GM18858 (cell line): ENCODE measurements around the gene MOB2.
"Not testable (repeated sequence)": the region's sequence is repeated elsewhere in the genome, so short reads cannot be mapped to it uniquely, and the experiment has no call there.

Experiments used
- ATAC-seq: cut with Tn5 transposase; IDR thresholded peaks from one replicate; pipeline ENCODE4 v1.9.1; 2021; ENCODE audit not compliant: unreplicated experiment

The MOB2 gene

GRCh38 chr11:1445741-1446445, 40.7 kb downstream of the MOB2 start:
- ATAC-seq: no peak

- ATAC-seq: no peak
Observed at GRCh38 chr11:1444823-1445422, 41.7 kb downstream of the MOB2 start.

DNA sequence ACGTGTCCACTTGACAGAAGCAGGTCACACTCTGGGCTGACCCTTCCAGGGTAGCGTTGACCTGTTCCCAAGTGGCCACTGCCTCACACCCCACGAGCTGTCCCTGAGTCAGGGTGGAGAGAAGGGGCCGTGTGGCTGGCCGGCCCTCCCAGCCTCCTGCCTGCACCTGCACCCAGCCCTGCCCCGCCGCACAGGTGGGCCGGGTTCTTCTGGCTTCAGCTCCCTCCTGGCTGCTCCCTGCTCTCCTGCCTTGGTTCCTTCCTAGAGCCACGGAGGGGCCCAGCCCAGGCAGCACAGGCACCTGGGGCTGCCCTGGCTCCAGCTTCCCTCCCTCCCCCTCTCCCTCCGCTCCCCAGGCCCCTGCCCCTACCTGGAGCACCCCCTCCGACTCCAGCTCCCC, 42.3 kb downstream of the MOB2 start:
- no peak for ATAC-seq

- ATAC-seq: no peak
Observed at GRCh38 chr11:1443737-1444136, 42.8 kb downstream of the MOB2 start.

- no peak for ATAC-seq
Observed at GRCh38 chr11:1442807-1443366, 43.7 kb downstream of the MOB2 start.

- ATAC-seq: no peak
Observed at GRCh38 chr11:1442163-1442562, 44.4 kb downstream of the MOB2 start.

GRCh38 chr11:1440496-1440895, 46.1 kb downstream of the MOB2 start:
- ATAC-seq: no peak

DNA sequence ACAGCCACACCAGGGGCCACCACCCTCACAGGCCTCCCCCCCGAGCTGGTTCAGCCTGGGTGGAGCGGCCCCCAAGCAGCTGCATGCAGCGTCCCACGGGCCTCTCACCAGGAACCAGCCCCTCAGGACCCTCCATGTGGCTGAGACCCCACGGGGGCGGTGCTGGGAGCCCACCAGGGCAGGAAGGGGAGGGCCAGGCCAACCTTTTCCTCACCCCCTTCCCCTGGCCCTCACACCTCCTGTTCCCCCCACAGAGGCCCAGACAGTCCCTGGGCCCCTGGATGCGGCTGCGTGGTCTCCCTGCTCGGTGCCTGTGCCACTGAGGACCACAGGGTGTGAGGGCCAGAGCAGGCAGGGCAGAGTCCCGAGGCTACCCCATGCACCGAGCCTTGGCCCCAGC, 46.5 kb downstream of the MOB2 start:
- ATAC-seq: no peak

DNA sequence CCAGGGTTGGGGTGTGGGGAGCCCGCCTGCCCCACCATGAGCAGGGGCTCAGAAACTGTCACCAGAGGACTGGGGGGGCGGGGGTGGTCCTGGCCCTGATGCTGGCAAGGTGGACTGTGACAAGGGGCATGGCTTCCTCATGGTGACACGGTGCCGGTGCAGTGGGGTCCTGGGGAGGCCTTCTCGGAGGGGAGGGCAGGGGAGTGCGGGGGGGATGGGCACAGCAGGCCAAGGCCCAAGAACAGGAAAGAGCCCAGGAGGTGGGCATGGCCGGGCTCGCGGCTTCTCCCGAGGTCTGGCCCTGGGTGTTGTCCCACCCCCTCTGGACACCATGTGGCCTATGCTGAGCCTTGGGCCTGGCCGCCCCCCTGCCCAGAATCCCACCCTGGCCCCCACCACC, 47.2 kb downstream of the MOB2 start:
- ATAC-seq: no peak

DNA sequence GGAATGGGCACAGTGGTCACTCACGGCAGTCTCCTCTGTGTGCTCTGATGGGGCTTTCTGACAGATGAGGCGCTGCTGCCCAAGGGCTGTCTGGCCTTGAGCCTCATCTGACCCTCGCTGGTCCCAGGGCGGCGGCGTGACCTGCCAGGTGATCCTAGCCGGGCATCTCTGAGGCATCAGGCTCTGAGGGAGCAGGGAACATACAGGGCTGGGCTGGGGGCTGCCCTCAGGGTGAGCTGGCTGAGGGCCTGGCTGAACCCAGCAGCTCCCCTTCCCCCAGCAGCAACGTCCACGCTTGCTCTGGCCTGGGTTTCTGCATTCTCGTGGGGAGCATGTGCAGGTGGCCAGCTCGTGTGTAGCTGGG, 47.6 kb downstream of the MOB2 start:
- no peak for ATAC-seq

- no peak for ATAC-seq
Observed at GRCh38 chr11:1438261-1438966, 48.2 kb downstream of the MOB2 start.

- no peak for ATAC-seq
Observed at GRCh38 chr11:1437500-1437899, 49.1 kb downstream of the MOB2 start.

DNA sequence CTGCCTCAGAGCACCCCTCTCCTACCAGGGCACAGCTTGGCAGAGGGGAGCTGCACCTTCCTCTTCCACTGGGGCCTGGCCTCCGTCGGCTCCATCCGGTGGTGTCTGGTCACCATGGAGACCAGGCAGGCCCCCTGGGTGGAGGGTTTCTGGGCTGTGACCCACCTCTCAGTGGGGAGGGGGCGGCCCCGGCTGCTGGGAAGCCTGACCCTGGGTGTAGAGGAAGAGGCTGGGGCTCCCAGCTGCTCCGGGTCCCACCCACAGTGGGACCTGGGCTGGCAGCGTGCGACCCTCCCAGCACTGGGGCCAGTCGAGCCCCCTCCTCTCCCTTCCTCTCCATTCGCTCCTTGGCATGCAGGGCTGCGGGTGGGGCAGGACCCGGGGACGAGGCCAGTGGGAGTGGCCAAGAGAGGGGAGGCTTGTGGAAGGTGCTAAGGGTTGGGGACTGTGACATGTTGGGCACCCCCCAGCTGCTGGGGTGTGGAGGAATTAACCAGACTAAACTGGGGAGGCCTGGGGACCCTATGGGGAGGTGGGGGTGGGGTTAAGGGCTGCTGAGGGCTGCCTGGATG, 50.0 kb downstream of the MOB2 start:
- no peak for ATAC-seq

DNA sequence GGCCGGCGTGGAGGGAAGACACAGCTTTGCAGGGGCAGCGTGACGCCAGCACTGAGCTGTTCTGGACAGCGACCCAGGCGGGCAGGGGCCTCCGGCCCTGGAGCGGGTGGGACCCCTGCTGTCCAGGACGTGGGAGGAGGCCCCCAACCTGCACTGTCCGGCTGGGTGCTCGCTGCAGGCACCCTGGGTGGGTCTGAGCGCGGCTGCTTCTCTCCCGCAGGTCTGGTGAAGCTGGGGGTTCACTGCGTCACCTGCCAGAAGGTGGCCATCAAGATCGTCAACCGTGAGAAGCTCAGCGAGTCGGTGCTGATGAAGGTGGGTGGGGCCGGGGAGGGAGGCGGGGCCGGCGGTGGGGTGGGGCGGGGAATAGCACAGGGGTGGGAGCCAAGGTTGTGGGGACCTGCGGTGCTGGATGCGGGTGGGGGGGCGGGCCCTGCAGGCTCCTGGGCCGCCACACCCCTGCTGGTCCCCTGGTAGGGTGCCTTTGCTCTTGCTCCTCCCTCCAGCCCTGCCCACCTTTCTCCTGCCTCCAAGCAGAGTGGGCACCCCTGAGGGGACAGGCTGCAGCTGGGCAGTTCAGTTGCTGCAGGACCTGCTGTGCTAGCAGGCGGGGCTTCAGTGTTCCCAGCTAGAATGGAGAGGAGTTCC, 50.6 kb downstream of the MOB2 start:
- ATAC-seq: no peak

DNA sequence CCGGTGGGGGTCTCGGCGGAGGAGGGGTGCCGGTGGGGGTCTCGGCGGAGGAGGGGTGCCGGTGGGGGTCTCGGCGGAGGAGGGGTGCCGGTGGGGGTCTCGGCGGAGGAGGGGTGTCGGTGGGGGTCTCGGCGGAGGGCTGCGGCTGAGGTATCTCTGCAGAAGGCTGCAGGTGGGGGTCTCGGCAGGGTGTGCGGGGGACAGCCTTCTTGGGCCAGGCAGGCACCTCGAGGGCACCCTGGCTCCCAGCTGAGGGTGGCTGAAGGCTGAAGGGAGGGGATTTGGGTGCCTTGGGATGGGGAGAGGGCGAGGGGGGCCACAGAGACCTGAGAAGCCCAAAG, 51.1 kb downstream of the MOB2 start:
- not testable (repeated sequence) for ATAC-seq

DNA sequence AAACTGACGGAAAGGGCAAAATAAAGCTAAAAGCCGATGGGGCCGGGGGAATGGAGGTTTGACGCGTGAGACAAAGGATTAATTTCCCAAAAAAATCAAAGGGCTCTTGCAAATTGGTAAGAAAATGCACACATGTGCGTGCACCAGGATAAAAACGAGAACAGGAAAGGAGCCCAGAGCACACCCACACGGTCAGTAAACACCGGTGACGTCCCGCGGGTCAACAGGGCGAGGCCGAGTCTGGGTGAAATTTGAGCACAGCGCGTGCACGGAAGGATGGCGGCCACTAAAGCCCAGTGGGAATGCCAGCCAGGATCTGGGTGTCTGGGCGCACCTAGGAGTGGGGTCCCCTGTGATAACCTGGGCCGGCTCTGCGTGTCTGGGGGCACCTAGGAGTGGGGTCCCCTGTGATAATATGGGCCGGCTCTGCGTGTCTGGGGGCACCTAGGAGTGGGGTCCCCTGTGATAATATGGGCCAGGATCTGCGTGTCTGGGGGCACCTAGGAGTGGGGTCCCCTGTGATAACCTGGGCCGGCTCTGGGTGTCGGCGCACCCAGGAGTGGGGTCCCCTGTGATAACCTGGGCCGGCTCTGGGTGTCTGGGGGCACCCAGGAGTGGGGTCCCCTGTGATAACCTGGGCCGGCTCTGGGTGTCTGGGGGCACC, 52.5 kb downstream of the MOB2 start:
- no peak for ATAC-seq

DNA sequence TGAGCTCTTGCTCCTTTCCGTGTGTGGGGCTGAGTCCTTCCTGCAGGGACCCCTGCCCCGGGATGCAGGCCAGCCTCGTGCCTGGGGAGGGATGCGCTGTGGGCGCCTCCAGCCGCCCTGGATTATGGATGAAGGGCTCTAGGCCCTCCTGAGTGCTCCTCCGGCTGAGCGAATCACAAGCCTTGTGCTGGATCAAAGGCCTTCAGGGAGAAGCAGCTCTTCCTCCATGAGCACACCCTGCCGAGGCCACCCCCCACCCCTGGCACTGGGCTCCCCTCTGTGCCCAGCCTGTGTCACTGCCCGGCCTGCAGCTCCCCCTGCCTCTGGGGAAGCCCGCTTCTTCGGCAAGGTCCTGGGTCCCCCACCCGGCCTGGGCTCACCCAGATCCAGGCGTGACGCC, 53.0 kb downstream of the MOB2 start:
- ATAC-seq: no peak

DNA sequence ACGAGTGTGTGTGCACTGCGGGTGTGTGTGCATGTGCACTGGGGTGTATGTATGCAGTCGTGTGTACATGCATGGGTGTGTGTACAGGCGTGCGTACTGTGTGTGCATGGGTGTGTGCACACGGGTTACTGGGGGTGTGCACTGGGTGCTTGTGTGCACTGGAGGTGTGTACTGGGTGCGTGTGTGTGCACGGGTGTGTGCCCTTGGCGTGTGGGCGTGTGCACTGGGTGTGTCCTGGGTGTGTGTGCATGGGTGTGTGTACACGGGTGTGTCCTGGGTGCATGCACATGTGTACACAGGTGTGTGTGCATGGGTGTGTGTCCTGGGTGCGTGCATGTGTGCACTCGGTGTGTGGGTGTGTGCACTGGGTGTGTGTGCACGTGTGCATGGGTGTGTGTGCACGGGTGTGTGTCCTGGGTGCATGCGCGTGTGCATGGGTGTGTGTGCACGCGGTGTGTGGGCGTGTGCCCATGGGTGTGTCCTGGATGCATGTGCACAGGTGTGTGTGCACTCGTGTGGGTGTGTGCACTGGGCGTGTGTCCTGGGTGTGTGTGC, 57.7 kb downstream of the MOB2 start:
- no peak for ATAC-seq

DNA sequence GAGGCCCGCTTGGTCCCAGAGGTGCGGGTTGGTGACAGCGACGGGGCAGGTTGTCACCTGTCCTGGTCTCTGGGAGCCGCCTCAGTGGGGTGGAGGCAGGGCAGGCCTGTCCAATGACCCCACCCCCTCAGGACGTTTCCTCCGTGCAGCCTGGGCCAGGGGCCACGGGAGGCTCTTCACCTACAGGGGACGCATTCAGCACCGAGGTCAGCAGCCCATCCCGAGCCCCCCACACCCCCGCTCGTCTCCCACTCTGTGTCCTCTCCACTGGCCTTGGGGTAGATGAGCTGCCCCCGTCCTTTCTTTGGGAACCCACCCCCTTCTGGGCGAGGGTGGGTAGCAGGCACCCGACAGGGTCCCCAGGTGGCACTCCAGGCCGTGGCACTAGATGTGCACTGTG, 61.1 kb downstream of the MOB2 start:
- no peak for ATAC-seq

GRCh38 chr11:1425006-1425405, 61.6 kb downstream of the MOB2 start:
- no peak for ATAC-seq

- not testable (repeated sequence) for ATAC-seq
Observed at GRCh38 chr11:1423406-1423805, 63.2 kb downstream of the MOB2 start.
